Vagina (tissue), 2 donors: Measurements from ENCODE around the gene MSI2. TPM values are rescaled to one million over a fixed set of nuclear protein-coding genes. Genes with fewer than 3 reads are reported as not detected.

ENCODE experiments used
- DNase-seq, 2 donors: peaks; one replicate each; pipeline ENCODE4 v3.0.0-alpha.2; 2017; ENCODE audit errors: extremely low spot score in 2 of 2
- H3K27ac ChIP-seq: fragments of 200-600 bp; sonication (generic); one replicate; pipeline ENCODE4 v1.5.1; 2019
- H3K27me3 ChIP-seq: fragments of 200-600 bp; sonication (generic); one replicate; pipeline ENCODE4 v1.5.1; 2019
- H3K36me3 ChIP-seq, 2 donors: fragments of 200-600 bp; sonication (generic); one replicate each; pipeline ENCODE4 v1.5.1; 2017 to 2019
- H3K4me1 ChIP-seq: fragments of 200-600 bp; sonication (generic); one replicate; pipeline ENCODE4 v1.5.1; 2019
- H3K4me3 ChIP-seq, 2 donors: fragments of 200-600 bp; sonication (generic); 1 replicate in 1 of 2; 2 replicates in 1 of 2; pipeline ENCODE4 v1.5.1; 2016 to 2019
- H3K9me3 ChIP-seq: fragments of 200-600 bp; sonication (generic); one replicate; pipeline ENCODE4 v1.5.1; 2019
- CTCF ChIP-seq, 3 experiments: fragments of 450-650 bp in 2 of 3; fragments of 200-600 bp in 1 of 3; sonication (generic) in 1 of 3; IDR thresholded peaks; one replicate each; pipeline ENCODE4 v1.5.1; 2017 to 2019; ENCODE audit warnings: antibody characterized with exemption in 3 of 3, mild to moderate bottlenecking in 2 of 3, moderate library complexity in 2 of 3
- POLR2A ChIP-seq, 2 donors: fragments of 450-650 bp; IDR thresholded peaks; one replicate each; pipeline ENCODE4 v1.6.1; 2017; ENCODE audit warnings: antibody characterized with exemption in 2 of 2, mild to moderate bottlenecking in 2 of 2, moderate library complexity in 2 of 2
- POLR2AphosphoS5 ChIP-seq, 2 donors: sonication (generic); formaldehyde crosslinking; IDR thresholded peaks; one replicate each; pipeline ENCODE4 v1.9.0; 2017; ENCODE audit warnings: antibody characterized with exemption in 2 of 2, mild to moderate bottlenecking in 2 of 2, low read depth in 1 of 2; ENCODE audit not compliant: insufficient read depth in 1 of 2
- intact Hi-C: fragments of 100-400 bp; cut with DNase I; formaldehyde crosslinking; loops from one replicate; pipeline ENCODE4 v1.15.1; 2023
- total RNA-seq: library from RNA; depleted of rRNA; stranded (reverse); fragments of >200 nt; gene quantifications from one replicate; pipeline ENCODE4 v1.2.3, GENCODE V29; 2016

MSI2 gene
- total RNA-seq, 1 donor from 2014 or later: 27.3 TPM

DNA sequence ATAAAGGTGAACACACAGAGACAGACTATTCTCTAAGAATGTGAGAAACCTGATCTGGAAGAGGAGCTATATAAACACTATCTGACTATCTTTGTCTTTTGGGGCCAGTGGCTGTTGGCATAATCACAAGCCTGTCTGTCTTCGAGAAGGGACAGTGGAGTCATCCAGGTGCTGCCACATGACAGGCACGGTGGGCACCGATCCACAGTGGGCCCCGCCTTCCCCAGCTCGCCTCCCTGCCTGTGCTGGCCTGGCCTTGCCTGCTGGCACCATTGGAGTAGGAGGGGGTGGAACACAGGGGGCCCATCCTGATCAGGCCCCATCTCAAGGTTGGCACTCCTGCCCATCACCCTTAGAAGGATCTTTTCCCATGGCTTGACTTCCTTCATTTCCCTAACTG lies 376.0 kb downstream of the MSI2 start:
- no peaks in the 10 kb centered on the region for H3K27me3 ChIP-seq
- TF ChIP-seq POLR2A (IDR thresholded peaks at IDR 0.05): no peak
- no peak for TF ChIP-seq CTCF (IDR thresholded peaks at IDR 0.05)
- TF ChIP-seq POLR2AphosphoS5 (IDR thresholded peaks at IDR 0.05; ENCODE audit: insufficient read depth in 1 of 2, low read depth in 1 of 2): no peak
- no peaks in the 10 kb centered on the region for H3K36me3 ChIP-seq
- no peak for DNase-seq
- no peak overlapping the region for H3K4me3 ChIP-seq
- H3K9me3 ChIP-seq: no peaks in the 10 kb centered on the region
- intact Hi-C loops: no loop called here
- no peaks in the 10 kb centered on the region for H3K4me1 ChIP-seq
- H3K27ac ChIP-seq: no peak overlapping the region

DNA sequence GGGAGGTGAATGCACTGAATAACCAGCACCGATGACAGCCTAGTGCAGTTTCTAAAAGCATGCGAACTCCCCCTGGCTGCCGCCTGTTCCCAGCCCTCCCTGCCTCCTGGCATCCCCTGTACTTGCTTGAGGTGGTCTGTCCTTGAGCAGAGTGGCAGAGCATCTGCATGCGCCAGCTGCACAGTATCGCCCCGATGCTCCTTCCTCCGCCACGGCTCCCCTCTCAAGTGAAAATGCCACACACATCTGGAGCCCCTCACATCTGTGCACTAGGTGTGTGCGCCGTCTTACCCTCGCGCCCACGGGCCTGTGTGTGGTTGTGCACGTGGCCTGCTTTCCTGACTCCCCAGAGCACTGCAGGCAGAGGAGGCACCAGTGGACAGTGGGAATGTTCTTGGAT lies 376.9 kb downstream of the MSI2 start:
- no peak for DNase-seq
- intact Hi-C loops: no loop called here

DNA sequence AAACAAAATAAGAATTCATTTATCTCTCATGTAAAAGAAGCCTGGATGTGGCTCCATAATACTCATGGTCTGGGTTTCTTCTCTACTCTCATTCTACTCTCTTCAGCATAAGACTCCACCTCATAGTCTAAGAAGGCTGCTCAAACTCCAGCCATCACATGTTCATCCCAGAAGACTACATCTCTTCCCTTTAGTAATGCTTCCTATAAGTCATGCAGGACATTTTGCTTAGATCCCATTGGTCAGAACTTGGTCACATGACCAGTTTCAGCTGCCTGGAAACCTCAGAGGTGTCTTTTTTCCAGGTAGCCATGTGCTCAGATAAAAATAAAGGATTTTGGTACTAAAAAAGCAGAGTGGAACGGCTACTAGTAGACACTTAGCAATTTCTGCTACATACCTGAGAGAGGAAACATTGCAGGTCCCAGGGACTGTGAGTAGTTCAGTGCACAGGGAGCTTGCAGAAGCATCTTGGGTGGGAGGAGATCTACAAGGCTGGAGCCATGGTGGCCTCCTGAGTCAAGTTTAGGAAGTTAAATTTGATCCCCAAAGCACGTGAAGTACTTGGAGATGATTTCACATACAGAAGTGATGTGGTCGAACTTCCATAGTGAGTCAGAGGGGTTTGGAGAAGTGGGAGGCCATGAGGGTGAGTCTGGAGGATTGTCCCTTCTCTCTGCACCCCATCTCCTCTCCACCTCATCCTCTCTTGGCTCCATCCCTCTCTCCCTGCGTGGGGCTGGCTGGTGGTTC lies 378.6 kb downstream of the MSI2 start:
- TF ChIP-seq POLR2A (IDR thresholded peaks at IDR 0.05): no peak
- no peak for TF ChIP-seq POLR2AphosphoS5 (IDR thresholded peaks at IDR 0.05; ENCODE audit: insufficient read depth in 1 of 2, low read depth in 1 of 2)
- TF ChIP-seq CTCF (IDR thresholded peaks at IDR 0.05): no peak
- no peak for DNase-seq
- no peak overlapping the region for H3K4me3 ChIP-seq
- no peaks in the 10 kb centered on the region for H3K36me3 ChIP-seq
- no peaks in the 10 kb centered on the region for H3K9me3 ChIP-seq
- intact Hi-C loops: no loop called here
- H3K27ac ChIP-seq: no peak overlapping the region
- no peaks in the 10 kb centered on the region for H3K4me1 ChIP-seq
- H3K27me3 ChIP-seq: no peaks in the 10 kb centered on the region

More for the DNA sequence above, 376.9 kb downstream of the MSI2 start:
- H3K27ac ChIP-seq: no peak overlapping the region
- TF ChIP-seq POLR2AphosphoS5 (IDR thresholded peaks at IDR 0.05; ENCODE audit: insufficient read depth in 1 of 2, low read depth in 1 of 2) (no peak), CTCF (IDR thresholded peaks at IDR 0.05) (no peak), POLR2A (IDR thresholded peaks at IDR 0.05) (no peak)
- no peaks in the 10 kb centered on the region for H3K36me3 ChIP-seq
- no peaks in the 10 kb centered on the region for H3K4me1 ChIP-seq
- no peaks in the 10 kb centered on the region for H3K9me3 ChIP-seq
- H3K27me3 ChIP-seq: no peaks in the 10 kb centered on the region
- no peak overlapping the region for H3K4me3 ChIP-seq

GRCh38 chr17:57636274-57636673 lies 380.0 kb downstream of the MSI2 start:
- no peak for TF ChIP-seq POLR2A (IDR thresholded peaks at IDR 0.05)
- no peak for TF ChIP-seq CTCF (IDR thresholded peaks at IDR 0.05)
- no peak for TF ChIP-seq POLR2AphosphoS5 (IDR thresholded peaks at IDR 0.05; ENCODE audit: insufficient read depth in 1 of 2, low read depth in 1 of 2)
- Histone ChIP-seq H3K27ac (no peak overlapping the region), H3K36me3 (no peaks in the 10 kb centered on the region), H3K4me1 (no peaks in the 10 kb centered on the region), H3K9me3 (no peaks in the 10 kb centered on the region), H3K4me3 (no peak overlapping the region), H3K27me3 (no peaks in the 10 kb centered on the region)
- no peak for DNase-seq
- intact Hi-C loops: loop anchor here (1.0 kb wide), 1 partner anchor 38 kb away; no protein-coding TSS in a partner anchor

DNA sequence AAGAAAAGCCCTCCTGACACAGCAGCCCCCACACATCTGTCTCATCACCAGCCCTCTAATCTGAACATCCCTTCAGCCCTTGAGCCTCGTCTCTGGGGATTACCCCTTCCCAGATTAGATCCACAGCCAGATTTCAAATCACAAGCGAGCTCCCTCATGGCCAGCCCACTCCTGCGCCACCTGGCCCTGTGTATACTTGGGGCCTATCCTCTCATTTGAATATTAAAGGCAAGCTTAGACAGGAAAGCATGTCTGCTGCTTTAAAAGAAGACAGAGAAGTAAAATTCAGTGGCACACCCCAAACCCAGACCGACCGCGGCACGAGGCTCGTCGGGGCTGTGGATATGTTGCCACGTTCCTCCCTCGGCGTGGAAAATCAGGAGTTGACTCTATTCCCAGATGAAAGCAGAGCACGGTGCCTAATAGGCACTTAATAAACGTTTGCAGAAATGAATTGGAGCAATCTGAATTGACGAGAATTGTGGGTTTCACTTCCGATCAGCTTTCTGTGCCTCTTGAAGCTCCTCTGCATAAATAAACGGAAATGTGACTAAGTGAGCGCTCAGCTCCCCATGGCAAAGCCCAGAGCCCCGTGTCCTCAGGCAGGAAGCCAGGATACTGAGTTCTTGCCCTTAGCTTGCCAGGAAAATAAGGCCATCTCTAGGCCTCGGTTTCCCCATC lies 380.8 kb downstream of the MSI2 start:
- no peaks in the 10 kb centered on the region for H3K4me1 ChIP-seq
- H3K9me3 ChIP-seq: no peaks in the 10 kb centered on the region
- TF ChIP-seq POLR2AphosphoS5 (IDR thresholded peaks at IDR 0.05; ENCODE audit: insufficient read depth in 1 of 2, low read depth in 1 of 2) (no peak), CTCF (IDR thresholded peaks at IDR 0.05) (no peak), POLR2A (IDR thresholded peaks at IDR 0.05) (no peak)
- intact Hi-C loops: loop anchor here (1.0 kb wide), 1 partner anchor 39 kb away; no protein-coding TSS in a partner anchor
- DNase-seq: no peak
- no peak overlapping the region for H3K4me3 ChIP-seq
- H3K27ac ChIP-seq: no peak overlapping the region
- no peaks in the 10 kb centered on the region for H3K27me3 ChIP-seq
- H3K36me3 ChIP-seq: no peaks in the 10 kb centered on the region
